HEK293 (cell line): ENCODE results near the gene SYNPO2L.

Source experiments
- CTCF ChIA-PET: fragments of 350-600 bp; formaldehyde crosslinking; extraction: SDS; loops from one replicate; lab custom pipeline; 2021; ENCODE audit warnings: antibody characterized with exemption; lab: Yijun Ruan, JAX
- POLR2A ChIA-PET: fragments of 300-600 bp; formaldehyde crosslinking; extraction: SDS; loops from one replicate; lab custom pipeline; 2020; ENCODE audit warnings: antibody characterized with exemption, inconsistent platforms; lab: Yijun Ruan, JAX
- H3K27ac ChIP-seq: fragments of 200-500 bp; sonication (Bioruptor generic); 2 replicates; pipeline ENCODE4 v1.5.1; 2014; ENCODE audit warnings: low read depth, low read length, control low read depth, inconsistent platforms; ENCODE audit errors: extremely low read depth
- H3K36me3 ChIP-seq, 2 experiments: fragments of 200-500 bp in 1 of 2; sonication (Bioruptor generic) in 1 of 2; 1 replicate in 1 of 2; 2 replicates in 1 of 2; pipeline ENCODE4 v1.5.1; 2014 to 2017; ENCODE audit warnings: inconsistent platforms in 2 of 2, low read length in 2 of 2; ENCODE audit not compliant: control insufficient read depth in 2 of 2, insufficient read depth in 1 of 2
- H3K4me1 ChIP-seq: fragments of 200-500 bp; sonication (Bioruptor generic); 2 replicates; pipeline ENCODE4 v1.5.1; 2014; ENCODE audit warnings: mild to moderate bottlenecking, low read length, inconsistent platforms; ENCODE audit not compliant: control insufficient read depth, insufficient read depth
- H3K4me3 ChIP-seq: 2 replicates; pipeline ENCODE4 v1.5.1; 2011; ENCODE audit warnings: low read depth, mild to moderate bottlenecking, control low read depth, low read length, moderate library complexity
- H3K9me3 ChIP-seq: fragments of 200-500 bp; sonication (Bioruptor generic); 2 replicates; pipeline ENCODE4 v1.5.1; 2014; ENCODE audit warnings: low read depth, low read length, inconsistent platforms; ENCODE audit not compliant: control insufficient read depth, insufficient read depth
- EGR2 ChIP-seq: fragments of 450-650 bp; formaldehyde crosslinking; IDR thresholded peaks from 2 replicates; pipeline ENCODE4 v1.5.1; 2016; ENCODE audit warnings: low read depth, missing biosample characterization, missing genetic modification characterization
- FEZF1 ChIP-seq: fragments of 450-650 bp; formaldehyde crosslinking; IDR thresholded peaks from 2 replicates; pipeline ENCODE4 v1.5.1; 2016; ENCODE audit warnings: missing biosample characterization, missing genetic modification characterization
- KLF16 ChIP-seq: fragments of 450-650 bp; formaldehyde crosslinking; IDR thresholded peaks from 2 replicates; pipeline ENCODE4 v1.5.1; 2017; ENCODE audit warnings: missing biosample characterization, missing genetic modification characterization
- ZFP37 ChIP-seq: fragments of 450-650 bp; formaldehyde crosslinking; IDR thresholded peaks from 2 replicates; pipeline ENCODE4 v1.5.1; 2016; ENCODE audit warnings: missing biosample characterization, missing genetic modification characterization
- ZNF132 ChIP-seq: fragments of 450-650 bp; formaldehyde crosslinking; IDR thresholded peaks from 2 replicates; pipeline ENCODE4 v1.5.1; 2017; ENCODE audit warnings: missing biosample characterization, missing genetic modification characterization, borderline replicate concordance
- ZNF157 ChIP-seq: fragments of 450-650 bp; formaldehyde crosslinking; IDR thresholded peaks from 2 replicates; pipeline ENCODE4 v1.5.1; 2016; ENCODE audit warnings: missing biosample characterization, missing genetic modification characterization
- ZNF174 ChIP-seq: fragments of 450-650 bp; formaldehyde crosslinking; IDR thresholded peaks from 2 replicates; pipeline ENCODE4 v1.5.0; 2017; ENCODE audit warnings: missing biosample characterization, mild to moderate bottlenecking, missing genetic modification characterization
- ZNF184 ChIP-seq: fragments of 450-650 bp; IDR thresholded peaks from 2 replicates; pipeline ENCODE4 v1.5.1; 2018; ENCODE audit warnings: missing biosample characterization, mild to moderate bottlenecking, missing genetic modification characterization
- ZNF221 ChIP-seq: fragments of 450-650 bp; formaldehyde crosslinking; IDR thresholded peaks from 2 replicates; pipeline ENCODE4 v1.5.1; 2017; ENCODE audit warnings: missing biosample characterization, missing genetic modification characterization, borderline replicate concordance
- ZNF324 ChIP-seq: fragments of 450-650 bp; formaldehyde crosslinking; IDR thresholded peaks from 2 replicates; pipeline ENCODE4 v1.5.1; 2016; ENCODE audit warnings: missing biosample characterization, missing genetic modification characterization
- ZNF335 ChIP-seq: fragments of 450-650 bp; formaldehyde crosslinking; conservative IDR thresholded peaks from 2 replicates; pipeline ENCODE4 v1.5.1; 2016; ENCODE audit warnings: missing biosample characterization, missing genetic modification characterization
- ZNF391 ChIP-seq: fragments of 450-650 bp; formaldehyde crosslinking; IDR thresholded peaks from 2 replicates; pipeline ENCODE4 v1.5.1; 2016; ENCODE audit warnings: low read depth, missing biosample characterization, missing genetic modification characterization, borderline replicate concordance
- ZNF426 ChIP-seq: fragments of 450-650 bp; formaldehyde crosslinking; IDR thresholded peaks from 2 replicates; pipeline ENCODE4 v1.5.1; 2017; ENCODE audit warnings: missing biosample characterization, missing genetic modification characterization, mild to moderate bottlenecking, inconsistent platforms, moderate library complexity
- ZNF488 ChIP-seq: fragments of 450-650 bp; formaldehyde crosslinking; IDR thresholded peaks from 2 replicates; pipeline ENCODE4 v1.5.1; 2016; ENCODE audit warnings: missing biosample characterization, missing genetic modification characterization
- ZNF513 ChIP-seq: fragments of 450-650 bp; IDR thresholded peaks from 2 replicates; pipeline ENCODE4 v1.5.1; 2018; ENCODE audit warnings: missing biosample characterization, missing genetic modification characterization
- ZNF560 ChIP-seq: fragments of 450-650 bp; formaldehyde crosslinking; IDR thresholded peaks from 2 replicates; pipeline ENCODE4 v1.5.1; 2017; ENCODE audit warnings: missing biosample characterization, missing genetic modification characterization, borderline replicate concordance
- ZNF580 ChIP-seq: fragments of 450-650 bp; formaldehyde crosslinking; IDR thresholded peaks from 2 replicates; pipeline ENCODE4 v1.5.1; 2016; ENCODE audit warnings: missing biosample characterization, missing genetic modification characterization
- ZNF585B ChIP-seq: fragments of 450-650 bp; formaldehyde crosslinking; IDR thresholded peaks from 2 replicates; pipeline ENCODE4 v1.5.1; 2016; ENCODE audit warnings: missing biosample characterization, missing genetic modification characterization
- ZNF623 ChIP-seq: fragments of 450-650 bp; formaldehyde crosslinking; IDR thresholded peaks from 2 replicates; pipeline ENCODE4 v1.5.1; 2016; ENCODE audit warnings: missing biosample characterization, missing genetic modification characterization
- ZNF704 ChIP-seq: fragments of 450-650 bp; formaldehyde crosslinking; IDR thresholded peaks from 2 replicates; pipeline ENCODE4 v1.5.1; 2016; ENCODE audit warnings: missing biosample characterization, missing genetic modification characterization
- ZNF776 ChIP-seq: fragments of 450-650 bp; formaldehyde crosslinking; IDR thresholded peaks from 2 replicates; pipeline ENCODE4 v1.5.0; 2017; ENCODE audit warnings: missing biosample characterization, missing genetic modification characterization, borderline replicate concordance

SYNPO2L gene

GRCh38 chr10:73653701-73654100 lies 2.1 kb downstream of the SYNPO2L start (continued):
- no peak for TF ChIP-seq ZNF513 (tag by site-specific recombination)

- TF ChIP-seq ZNF157 (tag by site-specific recombination) (no peak), ZNF324 (tag by site-specific recombination) (no peak), ZFP37 (tag by site-specific recombination) (no peak), ZNF174 (no peak), ZNF580 (no peak), EGR2 (tag by site-specific recombination) (no peak), ZNF426 (tag by site-specific recombination) (no peak), ZNF488 (tag by site-specific recombination) (no peak), ZNF776 (tag by site-specific recombination) (no peak), ZNF704 (tag by site-specific recombination) (no peak), ZNF184 (no peak), ZNF560 (tag by site-specific recombination) (no peak), ZNF132 (no peak), KLF16 (tag by site-specific recombination) (no peak), ZNF585B (tag by site-specific recombination) (no peak), FEZF1 (tag by site-specific recombination) (no peak), ZNF221 (no peak)
- POLR2A ChIA-PET: no interaction called here
- CTCF ChIA-PET: interaction anchor here (0.6 kb wide), 2 partner anchors 31 to 143 kb away, joined by 3 read pairs; no protein-coding TSS in a partner anchor
Observed at GRCh38 chr10:73653195-73653594, 2.6 kb downstream of the SYNPO2L start.

GRCh38 chr10:73650537-73651331 lies 5.1 kb downstream of the SYNPO2L start:
- ChIA-PET POLR2A (interaction anchor here (1.1 kb wide), 1 partner anchor 80 kb away, joined by 3 read pairs; no protein-coding TSS in a partner anchor), CTCF (interaction anchor here (0.6 to 1.4 kb wide), 4 partner anchors 26 to 229 kb away, joined by 3 to 5 read pairs (median 3); no protein-coding TSS in a partner anchor)
- Histone ChIP-seq H3K4me1 (no peaks in the 10 kb centered on the region), H3K9me3 (no peaks in the 10 kb centered on the region), H3K4me3 (no peak overlapping the region), H3K27ac (no peak overlapping the region), H3K36me3 (no peaks in the 10 kb centered on the region)
- no peak for TF ChIP-seq ZNF623 (tag by site-specific recombination)
- no peak for TF ChIP-seq ZNF391 (tag by site-specific recombination)
- TF ChIP-seq ZNF335 (tag by site-specific recombination): peak; percentile 86
- TF ChIP-seq, all 188 proteins: peak for 1

More at GRCh38 chr10:73653195-73653594, 2.6 kb downstream of the SYNPO2L start:
- H3K36me3 ChIP-seq: no peaks in the 10 kb centered on the region
- no peak overlapping the region for H3K27ac ChIP-seq
- H3K4me3 ChIP-seq: no peak overlapping the region
- H3K9me3 ChIP-seq: no peaks in the 10 kb centered on the region
- no peaks in the 10 kb centered on the region for H3K4me1 ChIP-seq
